Inflammatory macrophage treated with lipopolysaccharide for 1 hour (primary cell): Measurements from ENCODE around the gene CSF3R.
"Not testable (repeated sequence)": the region's sequence is repeated elsewhere in the genome, so short reads cannot be mapped to it uniquely, and the experiment has no call there.

ENCODE experiments used
- DNase-seq, 2 donors: peaks; one replicate each; pipeline ENCODE4 v3.0.0-alpha.2; 2020 to 2022

The CSF3R gene

DNA sequence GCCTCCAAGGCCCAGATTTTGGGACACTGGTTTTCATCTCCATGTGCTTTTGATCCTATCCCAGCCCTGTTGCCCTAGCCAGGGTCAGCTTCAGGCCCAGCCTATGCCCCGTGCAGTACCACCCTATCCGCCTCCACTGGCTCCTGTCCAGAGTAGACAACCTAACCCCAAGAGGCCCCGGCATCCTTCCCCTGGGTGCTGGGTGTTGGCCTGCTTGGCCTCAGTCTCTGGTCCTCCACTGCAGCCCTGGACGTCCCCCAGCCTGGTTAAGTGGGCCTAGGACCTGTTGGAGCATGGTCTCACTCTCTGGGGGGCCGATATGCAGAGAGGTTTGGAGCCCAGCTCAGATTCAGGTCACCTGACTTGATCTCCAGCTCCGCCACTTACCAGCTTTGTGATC is 1.6 kb downstream of the CSF3R start:
- no peak for DNase-seq

GRCh38 chr1:36480161-36480560 is 2.6 kb downstream of the CSF3R start:
- no peak for DNase-seq

GRCh38 chr1:36479505-36480051 is 3.1 kb downstream of the CSF3R start:
- peak; percentile 13 to 32 for DNase-seq

DNA sequence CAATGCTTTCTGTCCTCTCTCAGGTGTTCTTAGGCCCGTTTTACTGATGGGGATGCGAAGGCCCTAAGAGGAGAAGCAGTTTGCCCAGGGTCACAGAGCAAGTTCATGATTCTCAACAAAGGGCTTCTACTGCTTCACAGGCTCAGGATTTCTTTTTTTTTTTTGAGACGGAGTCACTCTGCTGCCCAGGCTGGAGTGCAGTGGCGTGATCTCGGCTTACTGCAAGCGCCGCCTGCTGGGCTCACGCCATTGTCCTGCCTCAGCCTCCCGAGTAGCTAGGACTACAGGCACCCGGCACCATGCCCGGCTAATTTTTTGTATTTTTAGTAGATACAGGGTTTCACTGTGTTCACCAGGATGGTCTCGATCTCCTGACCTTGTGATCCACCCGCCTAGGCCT is 5.1 kb downstream of the CSF3R start:
- DNase-seq: not testable (repeated sequence)

DNA sequence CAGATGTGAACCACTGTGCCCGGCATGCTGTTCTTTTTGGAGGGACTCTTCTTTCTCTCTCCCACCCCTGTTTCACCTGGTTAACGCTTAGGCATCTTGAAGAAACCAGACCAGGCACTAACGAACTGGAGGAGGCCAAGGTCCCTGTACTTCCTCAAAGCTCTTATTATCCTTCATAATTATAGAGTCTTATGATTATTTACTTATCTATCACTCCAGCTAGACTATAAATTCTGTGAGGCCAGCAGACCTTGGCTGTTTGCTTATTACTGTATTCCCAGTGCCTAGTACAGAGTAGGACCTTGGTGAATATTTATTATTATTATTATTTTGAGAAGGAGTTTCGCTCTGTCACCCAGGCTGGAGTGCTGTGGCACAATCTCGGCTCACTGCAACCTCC is 5.8 kb downstream of the CSF3R start:
- DNase-seq: no peak

- no peak for DNase-seq
These were observed 6.7 kb downstream of the CSF3R start for GRCh38 chr1:36475910-36476604.

DNA sequence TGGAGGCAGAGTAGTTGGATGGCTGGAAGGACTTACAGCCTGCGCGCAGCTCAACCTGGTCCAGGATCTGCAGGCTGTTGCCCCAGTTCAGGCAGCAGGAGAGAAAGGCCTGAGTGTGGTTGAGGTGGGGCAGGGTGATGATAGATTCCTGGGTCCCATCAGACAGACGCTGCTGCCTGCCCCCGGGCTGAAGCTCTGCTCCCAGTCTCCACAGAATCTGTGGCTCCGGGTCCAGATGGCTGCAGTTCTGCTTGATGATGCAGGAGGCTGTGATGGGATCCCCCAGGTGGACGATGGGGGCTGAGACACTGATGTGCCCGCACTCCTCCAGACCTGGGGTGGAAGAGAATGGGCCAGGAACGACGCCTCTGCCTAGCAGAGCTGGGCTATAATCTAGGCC is 7.4 kb downstream of the CSF3R start:
- no peak for DNase-seq

DNA sequence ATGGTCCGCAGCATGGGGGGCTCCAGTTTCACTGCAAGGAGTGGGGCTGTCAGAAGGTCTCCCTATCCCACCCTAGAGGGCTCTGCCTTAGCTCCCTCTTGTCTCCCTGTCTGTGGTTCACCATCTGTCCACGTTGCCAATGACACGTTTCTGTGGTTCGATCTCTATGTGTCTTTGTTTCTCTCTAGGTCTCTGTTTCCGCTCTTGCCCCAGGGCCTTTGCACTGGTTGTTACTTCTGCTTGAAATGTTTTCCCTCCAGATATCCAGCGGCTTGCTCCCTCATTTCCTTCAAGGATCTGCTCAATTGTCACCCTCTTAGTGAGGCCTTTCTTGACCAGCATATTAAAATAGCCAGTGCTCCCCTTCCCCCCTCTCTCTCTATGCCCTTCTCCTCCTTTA is 10.1 kb downstream of the CSF3R start:
- no peak for DNase-seq

DNA sequence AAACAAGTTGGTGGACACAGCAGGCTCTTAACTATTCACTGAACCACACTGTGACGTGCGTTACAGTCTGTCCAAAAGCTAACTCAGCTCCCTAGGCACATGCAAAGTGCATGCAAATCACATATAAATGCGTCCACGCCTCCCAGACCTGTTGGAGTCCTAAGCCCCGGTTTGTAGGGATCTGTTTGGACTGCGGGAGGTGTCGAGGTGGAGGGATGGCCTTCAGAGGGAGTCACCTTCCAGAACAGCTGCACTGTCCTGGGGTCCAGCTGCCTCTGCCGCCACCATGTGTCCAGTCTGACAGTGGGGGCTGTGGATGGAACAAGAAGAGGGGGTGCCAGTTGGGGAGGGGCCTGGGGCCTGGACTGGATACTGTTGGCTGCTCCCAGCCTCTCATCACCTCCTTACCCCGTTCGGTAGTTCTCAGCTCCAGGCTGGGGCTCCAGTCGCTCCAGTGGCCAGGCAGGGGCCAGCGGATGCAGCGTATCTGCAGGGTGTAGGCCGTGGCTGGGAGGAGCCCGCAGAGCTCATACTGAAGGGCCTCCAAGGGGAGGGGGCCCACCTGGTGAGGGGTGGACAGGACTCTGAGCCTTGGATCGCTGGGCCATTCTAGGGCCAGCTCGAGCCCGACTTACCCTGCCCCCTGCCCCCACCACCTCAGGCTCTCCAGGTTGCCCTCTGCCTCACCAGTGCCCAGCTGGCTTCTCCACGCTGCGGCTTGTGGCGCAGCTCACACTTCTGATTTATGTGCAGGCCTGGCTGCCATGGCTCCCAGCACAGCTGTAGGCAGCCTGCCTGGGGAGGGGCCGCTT is 10.7 kb downstream of the CSF3R start:
- DNase-seq: no peak

- DNase-seq: no peak
These were observed 13.6 kb downstream of the CSF3R start for GRCh38 chr1:36469163-36469562.

DNA sequence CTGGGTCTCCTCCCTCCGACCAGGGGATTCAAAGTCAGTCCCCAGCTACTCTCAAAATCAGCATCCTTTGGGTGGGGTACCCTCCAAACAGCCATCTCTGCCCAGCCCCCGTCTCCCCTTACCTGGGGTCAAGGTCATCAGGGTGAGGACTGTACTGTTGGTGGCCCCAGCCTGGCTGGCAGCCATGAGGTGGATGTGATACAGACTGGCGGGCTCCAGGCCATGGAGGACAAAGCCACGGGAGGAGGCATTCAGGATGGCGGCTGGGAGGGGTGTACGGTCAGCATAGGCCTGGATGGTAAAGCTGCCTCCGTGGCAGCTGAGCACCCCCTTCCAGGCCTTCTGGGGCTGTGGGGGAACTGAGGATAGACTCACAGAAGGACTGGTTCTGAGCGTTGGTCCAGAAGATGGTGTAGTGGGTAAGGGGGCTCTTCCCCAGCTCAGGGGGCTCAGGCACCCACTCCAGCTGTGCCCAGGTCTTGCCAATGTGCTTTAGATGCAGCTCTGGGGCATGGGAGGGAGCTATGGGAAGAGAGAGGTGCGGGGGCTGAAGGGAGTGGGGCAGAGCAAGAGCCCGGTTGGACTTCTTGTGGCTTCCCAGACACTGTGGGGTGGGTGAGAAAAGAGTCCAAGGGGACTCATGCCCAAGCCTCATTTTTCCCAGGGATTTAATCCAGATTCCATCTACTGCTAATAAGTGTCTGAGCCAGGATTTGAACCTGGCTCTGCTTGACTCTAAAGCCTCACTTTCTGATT is 14.8 kb downstream of the CSF3R start:
- no peak for DNase-seq

DNA sequence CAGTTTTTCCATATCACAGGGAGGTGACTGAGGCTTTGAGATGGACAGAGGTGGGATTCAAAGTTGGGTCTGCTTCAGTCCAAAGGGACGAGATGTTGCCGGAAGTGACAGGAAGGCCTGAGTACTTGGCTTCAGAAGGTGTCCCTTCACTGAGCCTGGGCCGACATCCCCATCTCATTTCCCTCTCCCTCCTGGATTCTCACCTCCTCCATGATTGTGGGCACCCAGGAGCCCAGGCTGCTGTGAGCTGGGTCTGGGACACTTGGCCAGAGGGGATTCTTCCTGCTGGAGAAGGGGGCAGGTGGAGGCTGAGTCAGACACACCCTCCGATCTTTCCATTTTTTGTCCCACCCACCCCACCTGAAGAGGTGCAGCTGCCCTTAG is 15.7 kb downstream of the CSF3R start:
- no peak for DNase-seq

DNA sequence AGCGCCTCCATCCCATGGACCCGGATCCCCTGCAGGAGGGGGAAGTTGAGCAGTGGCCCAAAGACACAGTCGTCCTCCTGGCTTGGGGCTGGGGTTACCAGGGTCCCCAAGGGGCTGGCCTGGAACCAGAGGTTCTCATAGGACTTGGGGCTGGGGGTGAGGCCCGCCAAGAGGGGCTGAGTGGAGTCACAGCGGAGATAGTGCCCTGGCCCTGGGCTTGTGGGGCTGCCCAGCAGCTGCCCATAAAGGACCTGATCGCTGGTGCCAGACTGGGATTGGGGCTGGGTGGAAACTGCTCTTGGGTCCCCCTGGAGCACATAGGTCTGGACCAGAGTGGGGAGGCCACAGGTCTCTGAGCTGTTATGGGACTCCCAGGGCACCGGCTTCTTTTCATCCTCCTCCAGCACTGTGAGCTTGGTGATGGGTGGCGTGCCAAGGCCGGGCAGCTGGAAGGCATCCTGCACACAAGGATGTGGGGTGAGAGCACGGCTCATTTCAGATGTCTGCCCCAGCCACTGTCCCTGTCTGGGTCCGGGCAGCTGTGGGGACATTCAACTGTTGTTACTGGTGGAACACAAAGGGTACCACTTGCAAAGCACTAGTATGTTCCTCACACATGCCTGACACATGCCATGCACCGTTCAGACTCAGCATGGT is 16.2 kb downstream of the CSF3R start:
- no peak for DNase-seq

- no peak for DNase-seq
These were observed 16.9 kb downstream of the CSF3R start for GRCh38 chr1:36465731-36466369.

DNA sequence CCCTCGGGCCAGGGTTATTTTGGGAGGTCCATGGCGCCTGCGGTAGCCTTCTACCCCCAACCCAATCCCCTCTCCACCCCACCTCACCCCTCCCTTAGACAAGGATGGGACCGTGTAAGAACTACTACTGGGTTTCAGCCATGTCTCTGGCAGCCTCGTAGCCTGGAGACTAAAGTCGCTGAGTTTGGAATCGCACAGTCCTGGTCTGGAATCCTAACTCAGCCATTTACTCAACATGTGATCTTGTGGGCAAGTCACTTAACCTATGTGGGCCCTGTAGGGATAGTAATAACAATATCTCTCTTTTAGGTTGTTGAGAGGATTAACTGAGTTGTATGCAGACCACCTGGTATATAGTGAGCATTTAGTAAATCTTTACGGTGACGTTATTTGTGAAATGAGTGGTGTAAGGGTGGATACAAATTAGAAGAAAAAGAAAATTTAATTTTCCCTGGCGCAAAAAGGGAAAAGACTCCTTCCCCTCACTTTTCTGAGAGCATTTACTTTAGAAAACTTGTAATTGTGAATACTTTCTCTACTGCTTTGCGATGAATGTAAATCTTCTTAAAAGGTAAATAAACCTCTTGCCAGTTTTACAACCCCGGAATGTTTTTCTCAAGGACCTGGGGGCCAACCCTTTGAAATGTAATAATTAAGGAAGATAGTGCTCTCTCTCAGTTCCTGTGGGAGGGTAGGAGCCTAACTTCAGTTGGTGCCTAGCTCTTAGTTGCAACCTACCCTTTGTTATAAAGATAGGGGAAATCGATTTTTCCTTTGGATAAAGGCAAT is 17.9 kb downstream of the CSF3R start:
- peak in 1 of 2 donors; percentile 16 for DNase-seq

DNA sequence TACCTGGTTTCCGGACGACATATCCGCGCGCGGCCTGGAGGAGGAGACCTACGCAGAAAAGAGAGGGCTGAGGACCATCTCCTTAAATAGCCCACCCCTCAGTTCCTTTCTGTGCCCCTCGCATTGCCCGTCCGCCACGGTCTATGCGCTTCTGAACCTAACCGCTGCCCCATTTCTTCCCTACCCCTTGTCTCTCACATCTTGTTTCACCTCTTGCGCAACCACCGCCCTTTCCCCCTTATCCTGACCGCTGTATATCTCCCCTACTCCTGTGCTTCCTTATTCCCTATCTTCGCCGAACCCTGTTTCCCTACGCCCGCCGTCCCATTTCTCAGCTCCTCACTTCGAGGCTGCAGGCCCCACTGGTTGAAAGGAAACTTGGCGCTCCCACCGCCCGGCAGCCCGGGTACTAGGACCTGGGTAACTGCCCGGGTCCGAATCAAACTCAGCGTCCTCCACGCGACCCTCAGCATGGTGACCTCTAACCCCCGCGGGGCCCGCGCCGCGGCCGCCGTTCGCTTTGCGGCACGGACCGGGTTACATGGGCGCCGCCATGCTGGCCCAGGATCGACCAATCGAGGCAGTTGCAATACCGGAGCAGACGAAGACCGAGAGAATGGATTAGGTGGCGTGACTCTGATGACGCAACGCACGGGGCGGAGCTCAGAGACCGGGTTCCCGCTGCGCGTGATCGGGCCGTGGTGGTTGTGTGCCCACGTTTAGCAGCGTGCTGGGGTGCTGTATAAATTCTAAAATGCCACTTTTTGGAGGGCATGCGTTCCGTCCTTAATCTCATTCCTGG is 18.7 kb downstream of the CSF3R start, which contains the start of gene MRPS15:
TSS of gene MRPS15 (minus strand) at position 582 of the 802 bp plus-strand sequence. CDS start at position 473, 109 bp downstream.
- peak; percentile 95 to 99 for DNase-seq

DNA sequence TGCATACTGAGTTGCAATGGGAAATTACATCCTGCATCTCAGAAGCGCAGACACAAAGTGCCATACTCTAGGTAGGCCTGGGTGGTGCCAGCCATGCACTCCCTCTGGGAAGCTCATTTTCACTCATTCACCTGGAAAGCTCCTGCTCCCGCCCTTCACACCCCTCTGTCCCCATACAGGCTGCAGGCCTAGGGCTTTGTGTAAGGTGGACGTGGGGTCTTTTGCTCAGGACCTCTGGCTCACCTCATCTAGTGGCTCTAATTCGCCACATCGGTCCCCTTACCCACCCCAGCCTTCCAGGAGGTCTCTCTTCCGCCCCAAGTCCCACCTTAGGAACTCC is 19.3 kb downstream of the CSF3R start:
- no peak for DNase-seq

- peak; percentile 56 to 63 for DNase-seq
These were observed 23.8 kb downstream of the CSF3R start for GRCh38 chr1:36458910-36459309.

GRCh38 chr1:36457691-36458090 is 25.0 kb downstream of the CSF3R start:
- DNase-seq: peak in 1 of 2 donors; percentile 19

GRCh38 chr1:36456391-36456928 is 26.3 kb downstream of the CSF3R start:
- DNase-seq: peak in 1 of 2 donors; percentile 32
